GDM1 (cell line): Measurements from ENCODE around the gene SEMA4A.
"Not testable (repeated sequence)": the region's sequence is repeated elsewhere in the genome, so short reads cannot be mapped to it uniquely, and the experiment has no call there.

ENCODE experiments used
- DNase-seq: peaks from one replicate; lab custom pipeline; 2025; lab: John Stamatoyannopoulos, UW

Gene SEMA4A

DNA sequence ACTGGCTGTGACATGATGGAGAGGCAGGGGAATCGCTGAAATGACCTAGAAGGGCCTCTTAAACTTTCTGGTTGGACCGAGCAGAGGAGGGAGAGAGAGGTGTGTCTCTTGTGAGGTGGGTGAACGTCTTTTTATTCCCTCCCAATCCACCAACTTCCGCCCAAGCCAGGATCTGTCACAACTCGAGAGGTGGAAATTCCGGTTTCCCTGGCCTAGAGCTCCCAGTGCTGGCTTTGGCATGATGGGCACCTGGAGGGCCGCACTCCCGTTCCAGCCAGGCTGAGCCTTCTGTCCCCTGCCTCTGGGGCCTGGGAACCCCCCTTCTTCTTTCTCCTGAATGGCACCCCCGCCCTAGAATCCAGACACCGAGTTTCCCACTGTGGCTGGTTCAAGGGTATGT is at the start of gene SEMA4A:
TSS of gene SEMA4A (plus strand) at position 224 of the 400 bp plus-strand sequence. CDS start 994 bp downstream, outside the sequence.
- DNase-seq = no peak

DNA sequence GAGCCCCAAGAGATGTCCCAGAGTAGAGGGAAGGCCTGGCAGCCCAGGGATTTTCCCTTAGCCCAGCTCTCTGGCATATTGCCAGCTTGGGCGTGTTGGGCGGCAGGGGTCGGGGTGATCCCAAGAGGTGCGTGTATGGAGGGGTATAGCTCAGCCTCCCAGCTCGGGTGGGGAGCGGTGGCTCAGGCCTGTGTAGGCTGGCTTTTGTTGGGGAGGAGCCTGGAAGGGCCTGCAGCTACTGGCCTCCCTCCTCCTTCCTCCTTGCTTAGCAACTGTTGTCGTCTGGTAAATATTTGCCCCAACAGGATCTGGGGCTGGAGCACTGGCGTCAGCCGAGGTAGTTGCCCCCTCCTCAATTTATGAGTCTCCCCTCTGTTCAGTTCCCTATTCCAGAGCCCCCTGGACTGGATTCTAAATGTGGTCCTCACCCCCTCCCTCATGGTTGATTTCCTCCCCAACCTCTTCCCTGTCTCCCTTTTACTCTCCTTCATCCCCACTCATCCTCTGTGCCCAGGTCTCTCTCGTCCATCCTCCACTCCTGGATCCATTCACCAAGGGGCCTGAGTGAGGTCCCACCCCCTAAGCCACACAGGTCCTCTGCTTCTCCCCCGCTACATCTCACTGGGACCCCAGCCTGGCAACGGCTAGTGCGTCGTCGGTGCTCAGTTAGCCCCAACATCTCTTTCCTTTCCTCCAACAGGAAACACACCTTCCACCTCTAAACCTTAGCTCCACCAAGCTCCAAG is 49.1 kb upstream of the SEMA4A start:
- DNase-seq = no peak

DNA sequence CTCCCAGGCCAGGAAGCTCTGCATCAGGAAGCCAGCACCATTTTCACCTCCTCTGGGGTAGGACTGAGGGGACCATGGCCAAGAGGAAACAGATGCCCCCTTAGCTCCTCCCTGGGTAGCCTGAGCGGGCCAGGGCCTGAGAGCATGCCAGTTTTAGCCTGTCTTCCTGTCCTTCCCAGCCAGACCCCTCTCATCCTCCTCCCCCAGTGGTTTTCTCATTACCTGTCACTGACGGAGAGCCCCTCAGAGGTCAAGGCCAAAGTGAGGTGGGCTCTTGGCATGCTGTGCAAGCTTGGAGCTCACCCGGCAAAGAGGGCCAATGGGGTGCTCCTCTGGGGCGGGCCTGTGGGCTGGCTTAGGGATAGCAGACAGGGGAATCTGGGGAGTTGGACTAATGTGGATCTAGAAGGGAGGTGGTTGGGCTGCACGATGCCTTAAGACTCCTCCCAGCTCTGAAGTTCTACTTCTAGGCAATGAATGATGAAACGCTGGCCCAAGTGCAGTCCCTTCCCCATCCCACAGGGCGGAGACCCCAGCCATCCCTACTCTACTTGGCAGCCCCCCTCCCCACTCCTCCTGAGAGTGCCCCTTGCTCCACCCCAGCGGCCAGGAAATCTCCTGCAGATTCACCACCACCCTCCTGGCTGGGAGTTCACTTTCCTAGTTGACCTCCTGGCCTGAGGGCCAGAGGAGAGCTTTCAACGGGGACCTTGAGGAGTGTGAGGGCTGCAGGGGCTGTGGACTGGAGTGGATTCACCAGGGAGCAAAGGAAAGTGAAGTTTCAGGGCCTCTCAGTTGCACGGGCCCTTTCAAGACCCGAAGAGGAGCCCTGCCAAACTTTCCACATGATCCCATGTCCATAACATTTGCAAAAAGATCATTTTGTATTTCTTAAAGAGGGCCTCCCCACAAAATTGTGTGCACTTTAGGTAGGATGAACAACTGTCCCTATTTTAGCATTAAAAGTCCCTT is 48.2 kb upstream of the SEMA4A start:
- no peak for DNase-seq

GRCh38 chr1:156106624-156107488 is 46.5 kb upstream of the SEMA4A start:
- DNase-seq = no peak

DNA sequence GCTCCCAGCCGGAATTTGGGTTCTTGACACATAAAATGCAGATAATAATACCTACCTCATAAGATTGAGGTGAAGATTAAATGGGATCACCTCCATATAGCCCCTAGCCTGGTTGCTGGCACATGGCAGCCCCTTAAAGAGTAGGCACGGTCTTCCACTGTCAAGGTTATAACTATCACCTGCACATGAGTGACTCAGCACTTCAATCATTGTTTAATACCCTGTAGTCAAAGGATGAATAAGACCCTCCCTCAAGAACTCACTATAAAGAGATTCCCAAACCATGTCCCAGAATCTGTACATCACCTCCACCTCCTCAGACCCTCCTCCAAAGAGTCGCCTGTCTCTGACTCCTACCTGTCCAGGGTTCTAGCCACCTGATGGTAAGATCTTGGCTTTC is 45.3 kb upstream of the SEMA4A start:
- no peak for DNase-seq

DNA sequence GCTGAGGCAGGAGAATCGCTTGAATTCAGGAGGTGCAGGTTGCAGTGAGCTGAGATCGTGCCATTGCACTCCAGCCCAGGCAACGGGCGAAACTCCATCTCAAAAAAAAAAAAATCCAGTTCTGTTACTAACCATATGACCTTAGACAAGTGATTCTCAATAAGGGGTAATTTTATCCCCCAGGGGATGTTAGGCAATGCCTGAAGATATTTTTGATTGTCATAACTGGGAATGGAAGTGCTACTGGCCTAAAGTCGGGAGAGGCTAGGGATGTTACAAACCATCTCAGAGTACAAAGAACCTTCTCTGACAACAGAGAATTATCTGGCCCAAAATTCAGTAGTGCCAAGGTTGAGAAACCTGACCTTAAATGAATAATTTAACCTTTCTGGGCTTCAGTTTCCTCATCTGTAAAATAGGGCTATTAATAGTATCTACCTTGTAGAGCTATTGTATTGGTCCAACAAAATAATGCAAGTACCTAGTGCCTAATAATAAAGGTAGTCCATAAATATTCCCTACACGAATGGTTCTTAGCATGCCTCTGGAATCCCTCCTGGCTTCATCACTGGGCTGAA is 44.6 kb upstream of the SEMA4A start:
- no peak for DNase-seq

DNA sequence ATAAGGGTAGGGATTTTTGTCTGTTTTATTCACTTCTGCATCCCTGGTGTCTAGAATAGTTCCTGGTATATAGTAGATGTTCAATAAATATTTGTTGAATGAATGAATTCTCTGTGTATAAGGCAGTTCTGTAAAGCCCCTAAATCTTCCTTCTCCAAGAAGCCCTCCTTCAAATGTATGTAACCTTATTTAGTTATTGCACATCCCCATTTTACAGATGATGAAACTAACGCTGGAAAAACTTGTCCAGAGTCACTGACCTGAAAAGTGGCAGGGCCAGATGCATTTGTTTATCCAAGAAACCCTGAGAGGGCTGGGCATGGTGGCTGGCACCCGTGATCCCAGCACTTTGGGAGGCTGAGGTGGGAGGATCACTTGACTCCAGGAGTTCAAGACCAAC is 43.1 kb upstream of the SEMA4A start:
- no peak for DNase-seq

DNA sequence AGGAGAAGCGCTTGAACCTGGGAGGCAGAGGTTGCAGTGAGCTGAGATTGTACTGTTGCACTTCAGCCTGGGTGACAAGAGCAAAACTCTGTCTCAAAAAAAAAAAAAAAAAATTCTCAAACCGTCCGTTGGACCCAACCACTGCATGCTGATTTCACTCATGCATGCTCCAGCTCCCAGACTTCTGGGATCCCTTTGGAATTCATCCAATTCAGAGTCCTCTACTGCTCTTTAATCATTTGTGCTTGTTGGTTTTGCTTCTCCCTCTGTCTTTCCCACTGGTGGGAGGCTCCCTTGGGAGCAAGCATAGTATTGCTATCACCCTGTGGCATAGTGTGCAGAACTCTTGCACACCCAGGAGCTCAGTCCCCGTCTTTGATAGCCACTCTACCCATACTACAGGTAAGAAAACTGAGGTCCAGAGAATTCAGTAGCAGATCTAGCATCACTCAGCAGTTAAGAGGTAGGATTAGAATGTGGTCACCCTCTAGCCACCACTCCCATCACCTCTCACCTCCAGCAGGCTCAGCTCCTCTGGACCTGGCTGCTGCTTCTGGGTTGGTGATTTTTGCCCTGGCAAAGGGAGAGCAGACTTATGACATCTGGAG is 41.9 kb upstream of the SEMA4A start:
- DNase-seq = no peak

GRCh38 chr1:156112276-156113137 is 40.9 kb upstream of the SEMA4A start:
- no peak for DNase-seq

DNA sequence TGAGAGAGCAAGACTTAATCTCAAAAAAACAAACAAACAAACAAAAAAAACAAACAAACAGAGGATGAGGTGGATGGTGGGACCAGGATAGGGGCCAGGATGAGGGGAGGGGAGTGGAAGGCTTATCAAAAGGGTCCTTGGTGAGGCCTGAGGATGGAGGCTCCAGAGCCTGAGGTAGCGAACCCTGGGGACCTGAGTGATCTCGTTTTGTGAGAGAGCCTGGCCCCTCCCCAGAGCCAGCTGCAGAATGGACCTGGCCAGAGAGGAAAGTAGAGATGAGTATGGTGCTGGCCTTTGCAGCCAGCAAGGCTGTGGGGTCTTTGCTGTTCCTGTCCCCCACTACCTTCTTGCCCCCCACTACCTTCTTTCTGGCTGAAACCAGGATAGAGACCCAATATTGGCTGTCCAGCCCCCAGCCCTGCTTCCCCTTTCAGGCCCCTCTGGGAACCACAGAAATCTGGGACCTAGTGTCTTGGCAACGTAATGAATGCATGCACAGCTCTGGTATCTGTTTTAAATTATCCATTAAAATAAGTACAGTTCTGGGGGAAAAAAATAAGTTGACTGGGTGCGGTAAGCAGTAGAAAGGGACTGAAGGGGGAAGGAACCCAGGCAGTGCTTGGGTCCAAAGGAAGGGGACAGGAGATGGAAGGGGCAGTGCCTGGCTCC is 40.0 kb upstream of the SEMA4A start:
- no peak for DNase-seq

- peak; percentile 46 for DNase-seq
Observed at GRCh38 chr1:156114101-156114918, 39.1 kb upstream of the SEMA4A start, which contains the start of gene LMNA. Gene LMNA (plus strand): TSS chr1:156114711. CDS start chr1:156114919, 208 bp downstream.

DNA sequence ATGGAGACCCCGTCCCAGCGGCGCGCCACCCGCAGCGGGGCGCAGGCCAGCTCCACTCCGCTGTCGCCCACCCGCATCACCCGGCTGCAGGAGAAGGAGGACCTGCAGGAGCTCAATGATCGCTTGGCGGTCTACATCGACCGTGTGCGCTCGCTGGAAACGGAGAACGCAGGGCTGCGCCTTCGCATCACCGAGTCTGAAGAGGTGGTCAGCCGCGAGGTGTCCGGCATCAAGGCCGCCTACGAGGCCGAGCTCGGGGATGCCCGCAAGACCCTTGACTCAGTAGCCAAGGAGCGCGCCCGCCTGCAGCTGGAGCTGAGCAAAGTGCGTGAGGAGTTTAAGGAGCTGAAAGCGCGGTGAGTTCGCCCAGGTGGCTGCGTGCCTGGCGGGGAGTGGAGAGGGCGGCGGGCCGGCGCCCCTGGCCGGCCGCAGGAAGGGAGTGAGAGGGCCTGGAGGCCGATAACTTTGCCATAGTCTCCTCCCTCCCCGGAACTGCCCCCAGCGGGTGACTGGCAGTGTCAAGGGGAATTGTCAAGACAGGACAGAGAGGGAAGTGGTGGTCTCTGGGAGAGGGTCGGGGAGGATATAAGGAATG is 38.4 kb upstream of the SEMA4A start:
- DNase-seq = no peak

- DNase-seq = no peak
Observed at GRCh38 chr1:156115514-156116374, 37.6 kb upstream of the SEMA4A start.

DNA sequence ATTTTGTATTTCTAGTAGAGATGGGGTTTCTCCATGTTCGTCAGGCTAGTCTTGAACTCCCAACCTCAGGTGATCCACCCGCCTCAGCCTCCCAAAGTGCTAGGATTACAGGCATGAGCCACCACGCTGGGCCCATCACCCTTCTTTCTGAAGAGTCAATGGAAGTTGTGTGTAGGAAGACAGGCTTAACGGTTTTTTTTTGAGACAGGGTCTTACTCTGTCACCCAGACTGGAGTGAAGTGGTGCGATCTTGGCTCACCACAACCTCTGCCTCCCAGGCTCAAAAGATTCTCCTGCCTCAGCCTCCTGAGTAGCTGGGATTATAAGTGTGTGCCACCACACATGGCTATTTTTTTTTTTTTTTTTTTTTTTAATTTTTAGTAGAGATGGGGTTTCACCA is 36.7 kb upstream of the SEMA4A start:
- not testable (repeated sequence) for DNase-seq

GRCh38 chr1:156117414-156118176 is 35.8 kb upstream of the SEMA4A start:
- no peak for DNase-seq

DNA sequence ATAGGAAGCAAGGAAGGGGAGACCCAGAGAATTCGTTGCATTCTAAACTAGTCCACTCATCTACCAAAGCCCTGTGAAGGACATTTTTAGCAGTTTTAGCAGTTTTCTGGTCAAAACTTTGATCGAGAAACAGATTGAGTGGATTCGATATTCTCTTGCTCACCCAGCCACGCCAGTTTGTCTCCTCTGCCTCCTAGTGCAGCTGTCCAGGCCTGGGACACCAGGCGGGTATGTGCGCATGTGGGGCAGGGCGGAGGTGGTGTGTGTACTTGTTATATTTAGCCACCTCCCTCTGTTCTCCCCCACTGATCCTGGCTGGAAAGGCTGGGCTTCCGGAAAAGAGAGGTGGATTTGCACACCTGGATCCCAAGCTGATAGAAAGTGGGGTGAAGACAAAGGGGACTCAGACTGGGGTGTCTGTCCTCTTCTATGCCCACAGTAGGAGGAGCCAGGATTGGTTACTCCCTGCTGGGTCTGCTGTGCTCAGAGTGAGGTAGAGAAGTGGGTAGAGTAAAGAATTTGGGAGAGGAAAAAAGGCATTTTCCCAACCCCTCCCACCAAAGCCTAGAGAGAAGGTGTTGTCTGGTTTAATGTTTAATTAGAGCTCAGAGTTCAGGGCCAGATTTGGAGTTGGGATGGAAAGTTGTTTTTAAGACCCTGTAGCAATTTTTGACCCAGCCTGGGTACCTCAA is 35.1 kb upstream of the SEMA4A start:
- no peak for DNase-seq
